Osteoblast (primary cell): ENCODE data around the gene ALG3. TPM values are rescaled to one million over a fixed set of nuclear protein-coding genes. Genes with fewer than 3 reads are reported as not detected.

ENCODE experiments used
- DNase-seq: peaks from one replicate; pipeline ENCODE4 v3.0.0; 2011; ENCODE audit warnings: low spot score, mixed read lengths; ENCODE audit not compliant: insufficient read length; ENCODE audit errors: missing footprints
- H2AFZ ChIP-seq: 2 replicates; pipeline ENCODE4 v1.6.0; 2011; ENCODE audit warnings: mild to moderate bottlenecking, low read length
- H3K27ac ChIP-seq: 2 replicates; pipeline ENCODE4 v1.5.1; 2011; ENCODE audit warnings: mild to moderate bottlenecking, low read depth, low read length, moderate library complexity
- H3K27me3 ChIP-seq: 2 replicates; pipeline ENCODE4 v1.6.0; 2012; ENCODE audit warnings: mild to moderate bottlenecking, control low read depth, inconsistent platforms, low read length, moderate library complexity; ENCODE audit not compliant: insufficient read depth
- H3K36me3 ChIP-seq: 2 replicates; pipeline ENCODE4 v1.5.1; 2011; ENCODE audit warnings: mild to moderate bottlenecking, low read length, control low read depth, moderate library complexity; ENCODE audit not compliant: insufficient read depth
- H3K4me1 ChIP-seq: 2 replicates; pipeline ENCODE4 v1.5.1; 2011; ENCODE audit warnings: mild to moderate bottlenecking, low read length, control low read depth, moderate library complexity; ENCODE audit not compliant: insufficient read depth
- H3K4me2 ChIP-seq: 2 replicates; pipeline ENCODE4 v1.6.0; 2011; ENCODE audit warnings: mild to moderate bottlenecking, low read length; ENCODE audit not compliant: insufficient read depth
- H3K4me3 ChIP-seq: fragments of 200-600 bp; sonication (generic); 3 replicates; pipeline ENCODE4 v1.5.1; 2012; ENCODE audit warnings: mild to moderate bottlenecking, low read length, inconsistent platforms; ENCODE audit not compliant: insufficient read depth
- H3K79me2 ChIP-seq: 2 replicates; pipeline ENCODE4 v1.6.0; 2012; ENCODE audit warnings: mild to moderate bottlenecking, low read length, control low read depth, inconsistent platforms; ENCODE audit not compliant: insufficient read depth
- H3K9me3 ChIP-seq: 2 replicates; pipeline ENCODE4 v1.5.1; 2011; ENCODE audit warnings: low read depth, low read length, control low read depth
- H4K20me1 ChIP-seq: 2 replicates; pipeline ENCODE4 v1.6.0; 2012; ENCODE audit warnings: mild to moderate bottlenecking, low read length, control low read depth; ENCODE audit not compliant: insufficient read depth
- total RNA-seq: library from RNA; depleted of rRNA; stranded (reverse); fragments of >200 nt; gene quantifications from 2 replicates; pipeline ENCODE4 v1.2.3, GENCODE V29; 2012
- TF ChIP-seq, protein P1 (sequence below): IDR thresholded peaks from 2 replicates; pipeline ENCODE4 v1.5.1; 2011; ENCODE audit warnings: mild to moderate bottlenecking, low read depth, low read length, moderate library complexity; ENCODE audit errors: extremely low read depth

Gene ALG3
- total RNA-seq, 1 donor, result 26.8 TPM

- H3K79me2 ChIP-seq, result no peaks in the 10 kb centered on the region
Observed at GRCh38 chr3:184237807-184238206, 11.0 kb downstream of the ALG3 start.

DNA sequence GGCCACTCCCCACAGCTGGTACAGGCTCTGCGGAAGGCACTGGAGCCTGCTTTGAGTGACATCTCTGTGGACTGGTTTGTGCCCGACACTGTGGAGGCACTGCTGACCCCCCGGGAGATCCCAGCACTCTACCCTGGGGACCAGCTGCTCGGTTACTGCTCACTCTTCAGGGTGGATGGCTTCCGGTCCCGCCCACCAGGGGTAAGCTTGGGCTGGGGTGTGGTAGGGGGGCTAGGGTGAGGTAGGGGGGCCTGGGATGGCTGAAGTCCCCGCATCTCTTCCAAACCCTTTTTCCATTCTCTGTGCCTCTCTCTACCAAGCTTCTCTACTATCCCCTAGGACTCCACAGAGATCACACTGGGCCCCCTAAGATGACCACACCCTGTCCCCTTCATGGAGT, 11.6 kb downstream of the ALG3 start:
- no peak overlapping the region for H3K4me3 ChIP-seq
- peak; percentile 50 for DNase-seq
- H2AFZ ChIP-seq, result no peak overlapping the region
- no peaks in the 10 kb centered on the region for H3K9me3 ChIP-seq
- no peaks in the 10 kb centered on the region for H3K4me1 ChIP-seq
- peaks cover 2% of the 10 kb centered on the region for H3K36me3 ChIP-seq
- TF ChIP-seq, protein P1, sequence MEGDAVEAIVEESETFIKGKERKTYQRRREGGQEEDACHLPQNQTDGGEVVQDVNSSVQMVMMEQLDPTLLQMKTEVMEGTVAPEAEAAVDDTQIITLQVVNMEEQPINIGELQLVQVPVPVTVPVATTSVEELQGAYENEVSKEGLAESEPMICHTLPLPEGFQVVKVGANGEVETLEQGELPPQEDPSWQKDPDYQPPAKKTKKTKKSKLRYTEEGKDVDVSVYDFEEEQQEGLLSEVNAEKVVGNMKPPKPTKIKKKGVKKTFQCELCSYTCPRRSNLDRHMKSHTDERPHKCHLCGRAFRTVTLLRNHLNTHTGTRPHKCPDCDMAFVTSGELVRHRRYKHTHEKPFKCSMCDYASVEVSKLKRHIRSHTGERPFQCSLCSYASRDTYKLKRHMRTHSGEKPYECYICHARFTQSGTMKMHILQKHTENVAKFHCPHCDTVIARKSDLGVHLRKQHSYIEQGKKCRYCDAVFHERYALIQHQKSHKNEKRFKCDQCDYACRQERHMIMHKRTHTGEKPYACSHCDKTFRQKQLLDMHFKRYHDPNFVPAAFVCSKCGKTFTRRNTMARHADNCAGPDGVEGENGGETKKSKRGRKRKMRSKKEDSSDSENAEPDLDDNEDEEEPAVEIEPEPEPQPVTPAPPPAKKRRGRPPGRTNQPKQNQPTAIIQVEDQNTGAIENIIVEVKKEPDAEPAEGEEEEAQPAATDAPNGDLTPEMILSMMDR, result no peak
- peaks cover 14% of the 10 kb centered on the region for H4K20me1 ChIP-seq
- no peaks in the 10 kb centered on the region for H3K79me2 ChIP-seq
- no peak overlapping the region for H3K27ac ChIP-seq
- H3K4me2 ChIP-seq, result no peak overlapping the region
- peaks cover 12% of the 10 kb centered on the region for H3K27me3 ChIP-seq

More at GRCh38 chr3:184237807-184238206, 11.0 kb downstream of the ALG3 start:
- Histone ChIP-seq H4K20me1 (peaks cover 20% of the 10 kb centered on the region), H3K4me3 (no peak overlapping the region), H3K36me3 (peaks cover 8% of the 10 kb centered on the region), H3K9me3 (no peaks in the 10 kb centered on the region), H3K27me3 (peaks cover 6% of the 10 kb centered on the region), H2AFZ (no peak overlapping the region), H3K4me1 (no peaks in the 10 kb centered on the region), H3K4me2 (no peak overlapping the region), H3K27ac (no peak overlapping the region)
- DNase-seq, result peak; percentile 42
- TF ChIP-seq, protein P1, result no peak

DNA sequence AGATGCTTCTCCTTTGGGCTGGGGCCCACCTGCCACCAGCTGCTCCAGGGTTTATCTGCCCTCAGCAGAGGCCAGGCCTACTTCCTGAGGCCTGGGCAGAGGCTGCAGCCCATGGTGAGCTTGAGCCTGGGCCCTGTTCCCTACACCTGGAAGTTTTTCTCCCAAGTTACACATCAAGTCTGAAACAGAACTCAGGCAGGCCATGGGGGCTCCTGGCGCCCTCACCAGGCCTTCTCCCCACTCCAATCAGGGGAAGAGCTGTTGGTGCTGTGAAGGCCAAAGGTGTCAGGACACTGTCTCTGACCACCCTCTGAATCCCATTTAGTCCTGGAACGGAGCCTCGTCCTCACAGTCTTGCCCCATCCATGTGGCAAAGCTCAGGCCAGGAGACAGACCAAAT, 12.1 kb downstream of the ALG3 start:
- H2AFZ ChIP-seq, result no peak overlapping the region
- peak; percentile 69 for DNase-seq
- TF ChIP-seq, protein P1, result no peak

GRCh38 chr3:184236033-184236410, 12.7 kb downstream of the ALG3 start:
- Histone ChIP-seq H3K9me3 (no peaks in the 10 kb centered on the region), H3K27me3 (peaks cover 24% of the 10 kb centered on the region), H3K79me2 (no peaks in the 10 kb centered on the region)

More for the DNA sequence above, 12.1 kb downstream of the ALG3 start:
- Histone ChIP-seq H3K4me1 (no peaks in the 10 kb centered on the region), H3K9me3 (no peaks in the 10 kb centered on the region), H3K4me2 (no peak overlapping the region), H4K20me1 (peaks cover 9% of the 10 kb centered on the region), H3K79me2 (no peaks in the 10 kb centered on the region), H3K27ac (no peak overlapping the region), H3K36me3 (no peaks in the 10 kb centered on the region), H3K27me3 (peaks cover 17% of the 10 kb centered on the region), H3K4me3 (no peak overlapping the region)

More at GRCh38 chr3:184236033-184236410, 12.7 kb downstream of the ALG3 start:
- peak; percentile 65 for DNase-seq
- Histone ChIP-seq H3K36me3 (no peaks in the 10 kb centered on the region), H3K4me3 (no peak overlapping the region), H4K20me1 (peaks cover 4% of the 10 kb centered on the region), H3K4me1 (no peaks in the 10 kb centered on the region), H3K27ac (no peak overlapping the region), H3K4me2 (no peak overlapping the region), H2AFZ (no peak overlapping the region)
- TF ChIP-seq, protein P1, result no peak
